Measurements from ENCODE around the gene ATXN3L.

Gene ATXN3L

GRCh38 chrX:13360146-13360545, 40.3 kb upstream of the ATXN3L start:
- TF ChIP-seq CTCF (IDR thresholded peaks at IDR 0.05; ENCODE audit: low read depth, low read length, missing control alignments): no peak
- DNase-seq (ENCODE audit: low read depth): no peak
- H3K4me3 ChIP-seq (ENCODE audit: low read depth, low read length): no peak overlapping the region

- no peak for TF ChIP-seq CTCF (IDR thresholded peaks at IDR 0.05; ENCODE audit: low read depth, low read length, missing control alignments)
- no peak for DNase-seq (ENCODE audit: low read depth)
These were observed 38.1 kb upstream of the ATXN3L start for GRCh38 chrX:13357925-13358324.

GRCh38 chrX:13346646-13347045, 26.8 kb upstream of the ATXN3L start:
- TF ChIP-seq CTCF (IDR thresholded peaks at IDR 0.05; ENCODE audit: low read depth, low read length, missing control alignments): no peak
- DNase-seq (ENCODE audit: low read depth): no peak
- no peak overlapping the region for H3K4me3 ChIP-seq (ENCODE audit: low read depth, low read length)

More at GRCh38 chrX:13357925-13358324, 38.1 kb upstream of the ATXN3L start:
- no peak overlapping the region for H3K4me3 ChIP-seq (ENCODE audit: low read depth, low read length)

GRCh38 chrX:13345438-13345837, 25.6 kb upstream of the ATXN3L start:
- no peak overlapping the region for H3K4me3 ChIP-seq (ENCODE audit: low read depth, low read length)
- no peak for TF ChIP-seq CTCF (IDR thresholded peaks at IDR 0.05; ENCODE audit: low read depth, low read length, missing control alignments)
- no peak for DNase-seq (ENCODE audit: low read depth)

GRCh38 chrX:13345037-13345436, 25.2 kb upstream of the ATXN3L start:
- TF ChIP-seq CTCF (IDR thresholded peaks at IDR 0.05; ENCODE audit: low read depth, low read length, missing control alignments): no peak
- peak; percentile 2 for DNase-seq (ENCODE audit: low read depth)

GRCh38 chrX:13341491-13342101, 21.7 kb upstream of the ATXN3L start:
- no peak for TF ChIP-seq CTCF (IDR thresholded peaks at IDR 0.05; ENCODE audit: low read depth, low read length, missing control alignments)
- no peak overlapping the region for H3K4me3 ChIP-seq (ENCODE audit: low read depth, low read length)
- DNase-seq (ENCODE audit: low read depth): no peak

More at GRCh38 chrX:13345037-13345436, 25.2 kb upstream of the ATXN3L start:
- no peak overlapping the region for H3K4me3 ChIP-seq (ENCODE audit: low read depth, low read length)

GRCh38 chrX:13340182-13340791, 20.4 kb upstream of the ATXN3L start:
- H3K4me3 ChIP-seq (ENCODE audit: low read depth, low read length): no peak overlapping the region
- DNase-seq (ENCODE audit: low read depth): no peak
- TF ChIP-seq CTCF (IDR thresholded peaks at IDR 0.05; ENCODE audit: low read depth, low read length, missing control alignments): no peak
